HG03097 (cell line): ENCODE data around the gene LYL1.

Source experiments
- ATAC-seq: cut with Tn5 transposase; IDR thresholded peaks from one replicate; pipeline ENCODE4 v1.9.1; 2021; ENCODE audit not compliant: unreplicated experiment, low FRiP score

LYL1 gene

DNA sequence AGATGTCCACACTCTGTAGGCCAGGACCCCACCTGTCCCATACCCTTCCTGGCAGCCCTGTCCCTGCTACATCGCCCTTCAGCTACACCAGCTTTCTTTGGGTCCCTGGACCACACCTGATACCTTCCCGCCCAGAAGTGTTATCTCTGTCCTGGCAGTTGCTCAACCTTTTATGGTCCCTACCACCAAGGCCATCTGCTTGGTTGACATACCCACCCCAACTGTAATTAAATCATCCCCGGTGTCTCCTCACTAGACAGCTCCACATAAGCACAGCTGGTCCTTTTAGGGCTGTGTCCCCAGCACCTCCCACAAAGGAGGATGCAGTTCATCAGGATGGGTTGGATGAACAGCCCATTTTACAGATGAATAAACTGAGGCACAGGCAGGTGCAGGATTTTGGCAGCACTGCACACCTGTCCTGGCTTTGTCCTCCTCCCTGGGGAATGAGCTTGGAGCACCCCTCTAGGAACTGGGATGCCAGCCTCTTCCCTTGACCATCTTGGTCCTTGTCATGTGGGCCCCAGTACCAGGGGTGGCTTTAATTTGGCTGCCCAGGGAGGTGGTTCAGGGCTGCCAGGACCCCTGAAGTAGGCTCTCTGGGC, 28.3 kb upstream of the LYL1 start:
- no peak for ATAC-seq

DNA sequence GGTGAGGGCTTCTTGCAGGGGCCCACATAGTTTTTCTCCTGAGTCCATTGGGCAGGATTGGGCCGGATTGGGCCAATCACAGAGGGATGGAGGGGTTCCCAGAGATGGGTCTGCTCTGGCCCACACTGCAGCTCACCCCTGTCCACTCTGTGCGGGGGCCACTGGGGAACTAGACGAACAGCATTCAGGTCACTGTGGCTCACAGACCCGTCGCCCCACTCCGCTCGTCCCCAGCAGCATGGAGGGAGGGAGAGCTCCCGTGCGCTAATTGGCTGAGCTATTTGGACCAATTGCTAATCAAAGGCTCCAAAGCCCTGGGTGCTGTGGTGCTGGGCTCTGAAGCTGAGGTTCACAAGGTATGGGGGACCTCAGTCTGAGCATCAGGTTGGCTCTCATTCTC, 26.7 kb upstream of the LYL1 start:
- no peak for ATAC-seq

DNA sequence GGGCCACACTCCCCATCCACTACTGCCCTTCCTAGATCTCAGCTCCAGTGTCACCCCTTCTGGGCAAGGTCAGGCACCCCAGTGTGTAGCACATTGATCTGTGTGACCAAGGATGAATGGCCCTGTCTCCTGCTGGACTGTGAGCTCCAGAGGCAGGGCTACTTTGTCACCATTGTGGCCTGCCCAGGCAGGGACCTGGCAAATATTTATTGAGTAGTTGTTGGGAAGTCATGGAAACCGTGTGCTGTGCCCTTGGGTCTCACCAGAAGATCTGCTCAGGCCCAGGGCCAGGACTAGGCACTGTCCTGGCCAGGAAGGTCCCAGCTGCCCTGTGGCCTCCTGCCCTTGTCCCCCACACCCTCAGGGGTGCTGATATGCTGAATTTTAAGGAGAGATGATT, 25.9 kb upstream of the LYL1 start:
- ATAC-seq = no peak

DNA sequence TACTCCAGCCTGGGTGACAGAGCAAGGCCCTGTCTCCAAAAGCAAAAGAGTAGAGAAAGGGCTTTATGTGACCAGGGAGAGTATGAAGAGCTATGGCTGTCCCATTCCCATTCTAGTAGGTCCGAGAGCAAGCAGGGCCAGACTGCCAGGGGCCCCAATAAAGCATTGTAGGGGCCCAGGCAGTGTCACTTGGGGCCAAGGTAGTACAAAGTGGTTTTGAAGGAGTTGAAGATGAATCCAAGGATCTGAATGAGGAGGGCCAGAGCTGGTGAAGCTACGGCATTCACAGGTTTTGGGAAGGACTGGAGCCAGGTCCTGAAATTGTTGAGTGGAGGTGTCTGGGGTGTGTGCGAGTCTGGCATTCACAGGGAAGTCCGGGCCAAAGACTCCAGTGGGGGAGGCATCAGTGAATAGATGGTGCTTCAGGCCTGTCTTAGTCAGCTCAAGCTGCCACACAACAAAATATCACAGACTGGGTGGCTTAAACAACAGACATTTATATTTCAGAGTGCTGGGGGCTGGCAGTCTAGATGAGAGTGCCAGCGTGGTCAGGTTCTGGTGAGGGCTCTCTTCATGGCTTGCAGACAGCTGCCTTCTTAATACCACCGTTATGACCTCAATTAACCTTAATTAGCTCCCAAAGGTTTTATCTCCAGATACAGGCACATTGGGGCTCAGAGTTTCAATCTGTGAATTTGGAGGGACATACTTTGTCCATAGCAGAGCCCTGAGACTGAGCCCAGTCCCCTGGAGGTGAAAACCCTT, 25.3 kb upstream of the LYL1 start:
- no peak for ATAC-seq

DNA sequence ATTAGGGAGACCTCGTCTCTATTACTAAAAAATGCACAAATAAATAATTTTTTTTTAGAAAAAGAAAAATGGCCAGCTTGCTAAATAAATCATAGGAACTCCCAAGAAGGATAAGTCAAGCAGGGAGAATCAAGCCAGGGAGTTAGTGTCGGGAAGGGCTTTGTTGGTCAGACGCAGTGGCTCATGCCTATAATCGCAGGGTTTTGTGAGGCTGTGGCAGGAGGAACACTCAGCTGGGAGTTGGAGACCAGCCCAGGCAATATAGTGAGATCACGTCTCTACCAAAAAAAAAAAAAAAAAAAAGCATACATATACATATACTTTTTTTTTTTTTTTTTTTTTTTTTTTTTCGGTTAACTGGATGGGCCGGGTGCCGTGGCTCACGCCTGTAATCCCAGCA, 24.4 kb upstream of the LYL1 start:
- no peak for ATAC-seq

DNA sequence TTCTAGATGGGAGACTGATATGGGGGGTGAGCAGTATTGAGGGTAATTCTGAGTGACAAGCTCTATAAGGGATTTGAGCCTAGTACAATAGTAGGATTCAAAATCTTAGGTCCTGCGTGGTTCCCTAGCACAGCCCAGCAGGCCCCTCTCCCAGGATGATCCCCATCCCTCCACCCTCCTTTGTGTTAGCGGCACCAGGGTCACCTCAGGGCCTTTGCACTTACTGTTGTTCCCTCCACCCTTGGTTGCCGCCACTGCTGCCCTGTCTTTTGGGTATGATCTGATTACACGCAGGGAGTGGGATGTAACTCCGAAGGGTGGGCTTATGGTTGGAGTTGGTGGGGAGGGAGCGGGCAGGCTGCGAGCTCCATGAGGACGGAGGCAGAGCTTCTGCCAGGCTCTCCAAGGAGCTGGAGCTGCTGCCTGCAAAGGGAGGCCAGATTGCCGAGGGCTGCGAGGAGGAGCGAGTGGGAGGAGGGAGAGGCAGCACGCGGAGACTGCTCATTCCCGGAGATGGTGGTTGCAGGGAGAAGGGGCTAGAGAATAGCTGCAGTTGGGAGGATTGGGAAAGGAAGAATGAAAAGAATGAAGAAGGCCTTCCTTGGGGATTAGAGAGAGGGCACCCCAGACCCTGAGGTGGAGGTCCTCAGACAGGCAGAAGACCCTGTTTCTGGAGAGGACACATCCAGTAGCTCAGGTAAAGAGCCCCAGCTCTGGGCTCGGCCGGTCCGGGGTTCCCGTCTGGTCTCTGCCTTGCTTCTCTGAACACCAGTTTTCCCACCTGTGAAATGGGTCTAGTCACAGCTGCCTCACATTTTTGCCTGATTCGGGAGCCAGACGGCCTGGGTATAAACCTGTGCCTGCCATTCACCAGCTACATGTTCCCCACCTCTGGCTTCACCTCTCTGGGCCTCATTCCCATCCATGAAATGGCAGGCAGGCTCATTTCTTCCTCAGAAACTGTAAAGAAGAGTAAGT, 20.6 kb upstream of the LYL1 start:
- no peak for ATAC-seq

DNA sequence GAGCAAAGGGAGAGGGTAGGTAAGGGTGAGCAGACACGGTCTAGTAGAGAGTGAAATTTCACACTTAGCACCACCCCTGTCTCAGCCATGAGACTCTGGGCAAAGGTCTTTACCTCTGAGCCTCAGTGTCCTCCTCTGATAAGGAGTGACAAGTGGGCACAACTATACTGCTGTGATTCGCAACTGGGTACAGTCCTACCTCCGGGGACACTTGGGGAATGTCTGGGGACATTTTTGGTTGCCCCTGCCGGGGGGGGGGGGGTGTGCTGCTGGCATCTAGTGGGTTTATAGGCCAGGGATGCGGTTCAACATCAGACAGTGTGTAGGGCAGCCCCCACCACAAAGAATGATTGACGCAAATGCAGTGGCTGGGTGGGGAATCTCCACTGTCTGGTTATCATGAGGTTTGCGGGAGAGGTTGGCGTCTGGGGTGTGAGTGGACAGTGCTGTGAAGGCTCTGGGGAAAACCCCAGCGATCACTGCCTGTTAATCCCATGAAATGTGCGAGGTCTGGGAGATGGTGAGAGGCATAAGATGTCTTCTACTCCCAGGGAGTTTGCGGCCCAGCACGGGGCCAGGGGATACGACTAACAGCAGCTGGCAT, 19.7 kb upstream of the LYL1 start:
- no peak for ATAC-seq

DNA sequence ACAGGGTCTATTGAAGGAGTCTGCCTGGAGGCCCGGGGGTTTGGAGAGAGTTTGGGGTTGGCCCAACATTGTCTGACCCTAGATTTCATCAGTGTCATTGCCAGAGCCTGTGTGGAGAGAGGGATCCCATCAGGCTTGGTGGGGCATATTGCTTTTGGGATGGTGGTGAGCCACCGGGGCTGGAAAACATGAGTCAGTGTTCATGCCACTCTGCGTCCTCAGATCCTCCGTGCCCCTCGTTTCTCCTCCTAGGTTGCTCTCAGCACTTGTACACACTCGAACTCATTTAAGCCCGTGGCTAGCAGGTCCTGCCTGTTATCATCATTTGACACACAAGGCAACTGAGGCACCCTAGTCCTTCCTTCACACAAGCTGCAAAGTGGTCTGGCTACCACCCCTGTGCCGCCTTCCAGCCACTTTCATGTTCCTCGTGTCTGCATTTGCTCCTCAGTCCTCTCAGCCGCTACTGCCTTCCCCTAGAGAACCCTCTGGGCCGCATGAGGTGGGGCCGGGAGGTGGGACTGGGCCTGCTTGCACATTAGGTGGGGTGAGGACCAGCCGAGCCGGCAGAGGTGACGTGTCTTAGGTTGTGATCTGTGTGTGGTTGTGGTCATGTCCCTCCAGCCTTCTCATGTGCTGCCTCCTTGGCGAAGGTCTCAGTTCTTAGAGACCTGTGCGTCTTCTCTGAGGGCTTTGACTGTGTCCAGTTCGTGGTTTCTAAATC, 19.1 kb upstream of the LYL1 start:
- ATAC-seq = no peak

DNA sequence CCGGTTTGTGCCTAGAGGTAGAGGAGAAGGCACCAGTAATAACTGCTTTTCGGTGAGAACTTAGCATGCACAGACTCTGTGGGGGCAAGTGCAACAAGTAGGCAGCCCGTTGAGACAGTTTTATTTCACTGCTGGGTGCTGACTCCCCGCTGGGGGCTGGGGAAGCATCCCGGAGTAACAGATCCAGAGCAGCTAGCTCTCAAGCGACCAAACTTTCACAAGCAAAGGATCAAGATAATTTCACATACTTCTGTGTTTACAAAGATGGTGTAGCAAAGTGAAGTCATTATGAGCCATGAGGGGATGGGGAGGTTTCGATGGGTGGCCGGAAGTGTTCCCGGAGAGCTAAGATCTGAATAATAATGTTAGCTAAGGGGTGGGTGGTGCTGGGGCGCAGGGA, 18.2 kb upstream of the LYL1 start:
- ATAC-seq = no peak

DNA sequence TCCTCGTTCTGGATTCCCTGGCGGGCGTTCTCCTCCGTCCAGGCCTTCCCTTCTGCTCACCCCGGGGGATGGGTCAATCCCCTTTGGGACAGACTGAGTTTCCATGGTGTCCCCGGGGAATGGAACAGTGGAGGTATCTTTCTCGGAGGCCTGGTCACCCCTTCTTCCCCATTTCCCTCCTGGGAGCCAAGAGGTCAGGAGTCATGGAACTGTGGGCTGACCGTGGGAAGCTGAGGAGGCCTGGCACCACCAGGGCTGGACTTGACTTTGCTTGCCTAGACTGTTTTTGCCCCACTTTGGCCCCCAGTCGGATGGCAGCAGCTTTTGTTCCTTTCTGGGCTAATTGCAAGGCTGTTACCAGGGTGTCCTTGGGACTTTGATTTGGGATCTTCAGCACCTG, 17.4 kb upstream of the LYL1 start:
- ATAC-seq = no peak

DNA sequence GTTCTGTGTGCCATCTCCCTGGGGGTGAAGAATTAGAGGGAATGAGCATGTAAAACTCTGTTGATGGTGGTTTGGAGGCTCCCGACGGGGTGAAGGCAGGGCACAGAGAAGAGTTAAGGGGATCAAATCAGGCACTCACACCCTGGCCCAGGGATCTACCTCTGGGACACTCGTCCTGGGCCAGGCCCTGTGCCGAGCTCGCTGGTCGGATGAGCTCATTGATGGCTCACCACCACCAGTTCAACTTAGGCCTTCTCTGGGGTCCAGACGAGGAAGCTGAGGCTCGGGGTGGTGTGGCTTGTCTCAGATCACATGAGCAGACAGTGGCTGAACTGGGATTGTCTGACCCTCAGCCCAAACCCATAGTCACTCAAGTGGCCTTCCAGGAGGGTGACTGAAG, 17.0 kb upstream of the LYL1 start:
- no peak for ATAC-seq

DNA sequence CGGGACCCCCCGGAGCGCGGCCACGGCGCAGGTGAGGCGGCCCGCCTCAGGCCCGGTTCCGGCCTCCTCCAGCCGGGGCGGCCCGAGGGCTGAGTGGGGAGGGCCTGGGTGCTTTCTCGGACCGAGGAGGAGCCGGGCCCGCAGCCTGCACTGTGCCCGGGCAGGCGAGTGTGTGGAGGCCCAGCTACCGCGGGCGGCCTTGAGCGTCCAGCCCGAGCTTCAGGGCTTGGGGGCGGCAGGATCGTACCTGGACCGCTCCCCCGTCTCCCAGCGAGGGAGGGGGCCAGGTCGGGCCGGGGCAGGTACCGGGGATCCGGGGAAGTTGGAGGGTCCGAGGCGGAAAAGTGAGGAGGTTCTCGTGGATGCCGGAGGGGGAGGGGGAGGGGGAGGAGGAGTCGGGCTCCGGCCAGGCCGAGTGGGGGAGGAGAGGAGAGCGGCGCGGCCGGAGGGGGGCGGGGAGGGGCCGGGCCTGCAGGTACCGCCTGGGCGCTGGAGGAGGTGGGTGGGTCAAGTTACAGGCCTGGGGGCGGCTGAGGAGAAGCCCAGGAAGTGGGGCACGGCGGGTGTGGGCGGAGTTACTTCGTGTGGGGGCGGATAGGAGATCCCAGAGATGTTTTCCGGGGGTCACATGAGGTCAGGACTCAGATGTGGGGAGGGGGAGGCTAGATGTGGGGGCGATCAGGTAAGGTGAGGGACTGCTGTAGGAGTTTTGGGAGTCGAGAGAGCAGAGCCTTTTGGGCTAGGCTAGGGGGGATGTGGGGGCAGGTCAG, 16.0 kb upstream of the LYL1 start:
- no peak for ATAC-seq

DNA sequence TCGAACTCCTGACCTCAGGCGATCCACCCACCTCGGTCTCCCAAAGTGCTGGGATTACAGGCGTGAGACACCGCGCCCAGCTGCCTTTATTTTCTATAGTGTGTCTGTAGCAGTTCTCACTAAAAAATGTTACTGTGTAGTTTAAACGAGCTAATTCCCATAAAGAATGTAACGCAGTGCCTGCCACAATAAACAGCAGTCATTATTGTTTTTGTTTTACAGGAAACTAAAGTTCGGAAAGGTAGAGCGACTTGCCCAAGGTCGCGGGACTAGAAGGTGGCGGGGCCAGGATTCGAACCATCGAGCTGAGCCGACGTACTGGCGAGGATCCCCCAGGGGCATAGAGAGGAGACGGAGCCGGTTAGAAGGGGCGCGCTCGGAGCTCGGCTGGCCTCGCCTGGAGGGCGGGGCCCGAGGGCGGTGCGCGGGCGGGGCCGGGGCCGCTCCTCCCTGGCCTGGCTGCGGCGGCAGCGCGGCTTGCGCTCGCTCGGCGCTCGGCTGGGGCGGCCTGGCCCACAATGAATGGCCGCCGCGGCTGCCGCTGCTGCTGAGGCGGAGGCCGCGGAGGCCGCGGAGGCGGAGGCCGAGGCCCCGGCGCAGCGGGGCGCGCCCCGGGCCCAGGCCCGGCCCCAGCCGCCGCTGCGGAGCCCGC, 15.2 kb upstream of the LYL1 start, which contains the start of gene NACC1:
NACC1 (plus strand) TSS at position 493 of the 652 bp plus-strand sequence. CDS start 16,944 bp downstream, outside the sequence.
- ATAC-seq = peak; percentile 65

DNA sequence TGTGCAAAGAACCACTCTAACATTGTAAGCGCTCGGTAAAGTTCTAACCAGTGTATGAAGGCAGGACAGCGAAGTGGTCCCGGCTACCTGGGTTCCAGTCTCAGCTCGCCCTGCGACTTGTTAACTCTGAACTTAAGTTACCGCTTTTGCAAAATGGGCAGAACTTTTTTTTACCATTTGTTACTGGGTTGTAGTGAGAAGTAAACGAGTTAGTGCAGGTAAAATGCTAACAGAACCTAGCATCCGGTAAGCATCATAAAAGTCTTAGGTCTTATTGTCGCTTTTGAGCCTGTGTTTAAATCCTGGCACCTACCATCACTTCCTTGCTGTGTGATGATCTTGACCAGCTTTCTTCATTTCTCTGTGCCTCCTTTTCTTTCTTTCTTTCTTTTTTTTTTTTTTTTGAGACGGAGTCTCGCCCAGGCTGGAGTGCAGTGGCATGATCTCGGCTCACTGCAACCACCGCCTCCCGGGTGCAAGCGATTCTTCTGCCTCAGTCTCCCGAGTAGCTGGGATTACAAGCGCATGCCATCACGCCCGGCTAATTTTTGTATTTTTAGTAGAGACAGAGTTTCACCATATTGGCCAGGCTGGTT, 14.6 kb upstream of the LYL1 start:
- ATAC-seq = peak; percentile 15

DNA sequence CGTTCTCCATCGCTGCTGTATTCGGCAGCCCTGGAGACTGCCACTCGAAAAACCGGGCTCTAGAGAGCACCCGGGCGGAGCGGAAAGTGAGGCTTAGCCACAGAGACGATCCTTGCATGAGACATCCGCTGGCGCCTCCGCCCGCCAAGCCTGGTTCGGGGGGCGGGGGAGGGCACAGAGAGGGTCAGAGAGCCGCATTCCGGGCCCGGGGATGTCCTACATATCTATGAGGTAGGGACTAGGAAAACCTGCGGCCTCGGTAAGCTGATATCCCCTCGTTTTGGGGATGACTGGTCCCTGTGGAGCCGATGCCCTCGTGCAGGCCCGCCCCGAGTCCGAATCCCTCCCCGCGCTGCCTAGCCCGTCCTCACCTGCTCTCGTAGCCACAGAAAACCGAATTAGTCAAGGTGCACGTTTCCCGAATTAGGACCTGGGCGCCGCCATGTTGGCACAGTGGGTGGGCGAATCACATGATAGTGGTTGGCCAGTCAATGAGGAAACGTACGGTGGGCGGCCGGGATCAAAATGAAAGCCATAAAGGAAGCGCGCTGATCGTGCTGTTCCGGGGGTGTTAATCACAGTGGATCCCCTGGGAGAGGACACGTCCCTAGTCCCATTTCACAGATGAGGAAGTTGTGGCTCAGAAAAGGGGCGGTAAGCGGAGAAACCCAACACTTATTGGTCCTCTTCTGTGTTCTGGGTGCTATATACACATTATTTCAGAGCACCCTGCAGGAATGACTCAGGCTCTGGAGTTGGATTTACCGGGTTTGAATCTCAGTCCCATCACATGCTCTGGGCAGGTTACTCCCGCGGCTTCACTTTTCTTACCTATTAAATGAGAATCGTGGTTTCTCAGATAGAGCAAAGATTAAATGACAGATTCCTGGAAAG, 13.9 kb upstream of the LYL1 start, which contains the start of gene TRMT1:
TRMT1 (minus strand) TSS at position 459 of the 894 bp plus-strand sequence; CDS start at position 118, 341 bp downstream.
- ATAC-seq = peak; percentile 35

DNA sequence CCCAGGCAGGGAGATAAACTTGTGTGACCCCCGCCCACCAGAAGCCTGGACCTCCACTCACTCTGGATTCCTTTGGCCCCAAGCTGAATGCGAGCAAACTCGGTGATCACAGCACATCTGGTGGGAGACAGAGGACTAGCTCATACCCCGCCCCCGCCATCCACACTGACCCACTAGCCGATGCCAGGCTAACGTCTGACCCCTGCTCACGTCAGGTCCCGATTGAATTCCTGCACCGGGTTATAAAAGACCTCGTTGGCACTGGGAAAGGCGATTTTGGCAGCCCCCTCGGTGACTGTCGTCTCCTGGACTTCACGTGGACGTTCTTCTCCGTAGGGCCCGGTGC, 13.3 kb upstream of the LYL1 start:
- ATAC-seq = no peak

DNA sequence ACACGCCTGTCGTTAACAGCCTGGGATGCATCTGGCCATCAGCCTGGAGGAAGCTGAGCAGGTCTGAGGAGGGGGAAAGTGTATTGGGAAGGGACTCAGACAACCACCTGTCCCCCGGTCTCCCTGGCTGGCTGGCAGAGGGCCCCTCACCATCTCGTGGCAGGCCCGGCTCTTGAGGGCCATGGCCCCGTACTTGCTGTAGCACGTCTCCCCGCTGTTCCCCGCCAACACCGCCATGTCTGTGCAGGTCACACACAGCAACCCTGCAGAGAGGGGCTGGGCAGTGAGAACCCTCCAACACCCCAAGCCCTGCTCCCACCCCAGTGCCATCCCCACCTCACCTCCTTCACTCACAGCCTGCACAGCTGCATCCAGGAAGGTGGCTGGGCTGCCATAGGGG, 9.9 kb upstream of the LYL1 start:
- no peak for ATAC-seq
